GM23338 (cell line): ENCODE results near the gene GRIK4. TPM values are rescaled to one million over a fixed set of nuclear protein-coding genes. Genes with fewer than 3 reads are reported as not detected.

Experiments used
- ATAC-seq: fragments of 200-7000 bp; cut with Tn5 transposase; 3 replicates; pipeline ENCODE4 v1.9.1; 2020
- DNase-seq: peaks from one replicate; pipeline ENCODE4 v3.0.0-alpha.2; 2015; ENCODE audit warnings: low spot score
- H2AFZ ChIP-seq: fragments of 200-600 bp; sonication (generic); 2 replicates; pipeline ENCODE4 v1.8.0; 2016; ENCODE audit warnings: antibody characterized with exemption, mild to moderate bottlenecking, moderate library complexity
- H3F3A ChIP-seq: fragments of 200-600 bp; sonication (generic); replicated peaks from 2 replicates; pipeline ENCODE4 v1.8.0; 2017; ENCODE audit warnings: antibody characterized with exemption, mixed run types, low read depth
- H3K27ac ChIP-seq: fragments of 200-600 bp; sonication (generic); 2 replicates; pipeline ENCODE4 v1.6.1; 2016; ENCODE audit warnings: low read depth
- H3K27me3 ChIP-seq: fragments of 200-600 bp; sonication (generic); 2 replicates; pipeline ENCODE4 v1.8.0; 2016; ENCODE audit warnings: mild to moderate bottlenecking, mixed run types, moderate library complexity; ENCODE audit not compliant: insufficient read depth
- H3K36me3 ChIP-seq: fragments of 200-600 bp; sonication (generic); 2 replicates; pipeline ENCODE4 v1.8.0; 2016; ENCODE audit warnings: mild to moderate bottlenecking; ENCODE audit not compliant: insufficient read depth
- H3K4me1 ChIP-seq: fragments of 200-600 bp; sonication (generic); 2 replicates; pipeline ENCODE4 v1.8.0; 2016; ENCODE audit warnings: mild to moderate bottlenecking, moderate library complexity; ENCODE audit not compliant: insufficient read depth
- H3K4me2 ChIP-seq: fragments of 200-600 bp; sonication (generic); 2 replicates; pipeline ENCODE4 v1.7.1; 2017; ENCODE audit warnings: mixed run types
- H3K4me3 ChIP-seq: fragments of 200-600 bp; sonication (generic); 2 replicates; pipeline ENCODE4 v1.6.1; 2016; ENCODE audit warnings: mixed run types
- H3K79me2 ChIP-seq: fragments of 200-600 bp; sonication (generic); replicated peaks from 2 replicates; pipeline ENCODE4 v1.8.0; 2017; ENCODE audit warnings: mild to moderate bottlenecking; ENCODE audit not compliant: insufficient read depth
- H3K9me2 ChIP-seq: fragments of 200-600 bp; sonication (generic); 2 replicates; pipeline ENCODE4 v1.8.0; 2017; ENCODE audit not compliant: insufficient read depth
- H4K20me1 ChIP-seq: fragments of 200-600 bp; sonication (generic); replicated peaks from 2 replicates; pipeline ENCODE4 v1.8.0; 2017; ENCODE audit warnings: mild to moderate bottlenecking; ENCODE audit not compliant: insufficient read depth
- H3K27ac Mint-ChIP-seq: 2 replicates; pipeline ENCODE4 v1.8.0; 2020; ENCODE audit warnings: inconsistent platforms, mild to moderate bottlenecking, moderate library complexity, mixed read lengths
- H3K27me3 Mint-ChIP-seq: 3 replicates; pipeline ENCODE4 v1.8.0; 2022; ENCODE audit warnings: low read depth, mild to moderate bottlenecking, moderate library complexity, mixed read lengths, inconsistent platforms; ENCODE audit not compliant: insufficient read depth, poor library complexity
- H3K36me3 Mint-ChIP-seq: 3 replicates; pipeline ENCODE4 v1.8.0; 2021; ENCODE audit warnings: low read depth, mild to moderate bottlenecking, inconsistent platforms, moderate library complexity, mixed read lengths
- H3K4me1 Mint-ChIP-seq: 3 replicates; pipeline ENCODE4 v1.8.0; 2020; ENCODE audit warnings: mild to moderate bottlenecking, inconsistent platforms, mixed read lengths
- H3K4me3 Mint-ChIP-seq: 3 replicates; pipeline ENCODE4 v1.8.0; 2021; ENCODE audit warnings: moderate library complexity, mild to moderate bottlenecking, inconsistent platforms, mixed read lengths
- H3K9me3 Mint-ChIP-seq: 3 replicates; pipeline ENCODE4 v1.8.0; 2020; ENCODE audit warnings: moderate library complexity, mild to moderate bottlenecking, inconsistent platforms, mixed read lengths
- CREB1 ChIP-seq: fragments of 250-450 bp; sonication (Bioruptor Pico); IDR thresholded peaks from 2 replicates; pipeline ENCODE4 v1.5.0; 2020; ENCODE audit warnings: low read depth, mild to moderate bottlenecking, moderate library complexity
- EZH2 ChIP-seq: fragments of 200-600 bp; sonication (generic); IDR thresholded peaks from one replicate; pipeline ENCODE4 v1.8.0; 2017; ENCODE audit warnings: antibody characterized with exemption, mild to moderate bottlenecking, low read depth; ENCODE audit not compliant: unreplicated experiment
- EZH2phosphoT487 ChIP-seq: fragments of 200-600 bp; sonication (generic); IDR thresholded peaks from one replicate; pipeline ENCODE4 v1.8.1; 2018; ENCODE audit warnings: antibody characterized with exemption; ENCODE audit not compliant: unreplicated experiment
- JUNB ChIP-seq: IDR thresholded peaks from one replicate; pipeline ENCODE4 v1.6.1; 2016; ENCODE audit warnings: antibody characterized with exemption; ENCODE audit not compliant: unreplicated experiment
- NANOG ChIP-seq: IDR thresholded peaks from 2 replicates; pipeline ENCODE4 v1.6.1; 2016; ENCODE audit warnings: antibody characterized with exemption, borderline replicate concordance
- POLR2AphosphoS5 ChIP-seq: IDR thresholded peaks from 2 replicates; pipeline ENCODE4 v1.6.1; 2016; ENCODE audit warnings: antibody characterized with exemption, low read depth
- STAT1 ChIP-seq: IDR thresholded peaks from one replicate; pipeline ENCODE4 v1.6.1; 2016; ENCODE audit warnings: antibody characterized with exemption; ENCODE audit not compliant: unreplicated experiment
- ZNF114 ChIP-seq: fragments of 250-450 bp; sonication (Bioruptor Pico); IDR thresholded peaks from 2 replicates; pipeline ENCODE4 v1.5.0; 2020; ENCODE audit warnings: mild to moderate bottlenecking, moderate library complexity
- ZNF331 ChIP-seq: fragments of 250-450 bp; sonication (Bioruptor Pico); IDR thresholded peaks from 2 replicates; pipeline ENCODE4 v1.5.0; 2020; ENCODE audit warnings: low read depth, mild to moderate bottlenecking, moderate library complexity
- polyA plus RNA-seq: library from polyadenylated mRNA; unstranded; fragments of >200 nt; fragmentation: Nextera tagmentation; extraction: Ambion mirVana; gene quantifications from 2 replicates; pipeline ENCODE4 v1.2.1, GENCODE V29; 2016
- total RNA-seq: library from RNA; depleted of rRNA; stranded (reverse); fragments of >200 nt; shearing (Covaris generic); gene quantifications from 2 replicates; pipeline ENCODE4 v1.2.3, GENCODE V29; 2014
- TF ChIP-seq, protein P1 (sequence below): fragments of 250-450 bp; sonication (Bioruptor Pico); IDR thresholded peaks from 2 replicates; pipeline ENCODE4 v1.5.0; 2020; ENCODE audit warnings: mild to moderate bottlenecking, moderate library complexity
- TF ChIP-seq, protein P2 (sequence below): IDR thresholded peaks from one replicate; pipeline ENCODE4 v1.6.1; 2018; ENCODE audit warnings: antibody characterized with exemption; ENCODE audit not compliant: unreplicated experiment
- TF ChIP-seq, protein P3 (sequence below): IDR thresholded peaks from 2 replicates; pipeline ENCODE4 v1.6.1; 2016; ENCODE audit warnings: antibody characterized with exemption
- TF ChIP-seq, protein P4 (sequence below), 2 experiments: fragments of 200-600 bp in 1 of 2; sonication (generic) in 1 of 2; conservative IDR thresholded peaks; 2 replicates each; pipeline versions ENCODE4 v1.5.1 to v1.6.1; 2016 to 2017; ENCODE audit warnings: antibody characterized with exemption in 2 of 2, low read depth in 2 of 2, mild to moderate bottlenecking in 2 of 2, moderate library complexity in 1 of 2

Gene GRIK4
- total and polyA plus RNA-seq, 2 experiments from 2014 or later, result 0.63 to 2.2 TPM

DNA sequence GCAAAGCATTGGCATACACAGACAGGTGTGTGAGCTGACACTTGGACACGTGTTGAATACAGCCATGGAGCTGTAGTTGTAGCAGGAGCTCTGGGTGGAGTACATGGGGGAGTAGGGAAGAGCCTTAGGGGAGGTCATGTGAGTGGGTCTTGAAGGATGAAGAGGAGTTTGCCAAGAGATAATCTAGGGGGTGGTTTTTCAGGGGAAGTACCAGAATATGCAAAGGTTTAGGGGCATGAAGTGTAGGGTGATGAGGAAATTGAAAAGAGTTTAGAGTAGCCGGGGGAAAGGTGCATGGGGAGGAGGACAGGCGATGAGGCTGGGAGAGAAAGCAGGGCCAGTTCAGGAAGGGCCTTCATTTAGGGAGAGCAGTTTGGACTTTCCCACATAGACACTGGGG lies 74.5 kb downstream of the GRIK4 start:
- H3K36me3 ChIP-seq, result no peaks in the 10 kb centered on the region
- no peak overlapping the region for H2AFZ ChIP-seq
- no peaks in the 10 kb centered on the region for H3K79me2 ChIP-seq
- peaks cover 16% of the 10 kb centered on the region for H3K9me3 Mint-ChIP-seq
- H3K4me1 Mint-ChIP-seq, result peaks cover 6% of the 10 kb centered on the region; the same call in 2 of the 3 replicates
- no peaks in the 10 kb centered on the region for H3K27me3 ChIP-seq
- peaks cover 5% of the 10 kb centered on the region; the same call in 1 of the 2 replicates for H3K4me1 ChIP-seq
- TF ChIP-seq ZNF114 (CRISPR knock-in tag), result no peak
- TF ChIP-seq, protein P1, sequence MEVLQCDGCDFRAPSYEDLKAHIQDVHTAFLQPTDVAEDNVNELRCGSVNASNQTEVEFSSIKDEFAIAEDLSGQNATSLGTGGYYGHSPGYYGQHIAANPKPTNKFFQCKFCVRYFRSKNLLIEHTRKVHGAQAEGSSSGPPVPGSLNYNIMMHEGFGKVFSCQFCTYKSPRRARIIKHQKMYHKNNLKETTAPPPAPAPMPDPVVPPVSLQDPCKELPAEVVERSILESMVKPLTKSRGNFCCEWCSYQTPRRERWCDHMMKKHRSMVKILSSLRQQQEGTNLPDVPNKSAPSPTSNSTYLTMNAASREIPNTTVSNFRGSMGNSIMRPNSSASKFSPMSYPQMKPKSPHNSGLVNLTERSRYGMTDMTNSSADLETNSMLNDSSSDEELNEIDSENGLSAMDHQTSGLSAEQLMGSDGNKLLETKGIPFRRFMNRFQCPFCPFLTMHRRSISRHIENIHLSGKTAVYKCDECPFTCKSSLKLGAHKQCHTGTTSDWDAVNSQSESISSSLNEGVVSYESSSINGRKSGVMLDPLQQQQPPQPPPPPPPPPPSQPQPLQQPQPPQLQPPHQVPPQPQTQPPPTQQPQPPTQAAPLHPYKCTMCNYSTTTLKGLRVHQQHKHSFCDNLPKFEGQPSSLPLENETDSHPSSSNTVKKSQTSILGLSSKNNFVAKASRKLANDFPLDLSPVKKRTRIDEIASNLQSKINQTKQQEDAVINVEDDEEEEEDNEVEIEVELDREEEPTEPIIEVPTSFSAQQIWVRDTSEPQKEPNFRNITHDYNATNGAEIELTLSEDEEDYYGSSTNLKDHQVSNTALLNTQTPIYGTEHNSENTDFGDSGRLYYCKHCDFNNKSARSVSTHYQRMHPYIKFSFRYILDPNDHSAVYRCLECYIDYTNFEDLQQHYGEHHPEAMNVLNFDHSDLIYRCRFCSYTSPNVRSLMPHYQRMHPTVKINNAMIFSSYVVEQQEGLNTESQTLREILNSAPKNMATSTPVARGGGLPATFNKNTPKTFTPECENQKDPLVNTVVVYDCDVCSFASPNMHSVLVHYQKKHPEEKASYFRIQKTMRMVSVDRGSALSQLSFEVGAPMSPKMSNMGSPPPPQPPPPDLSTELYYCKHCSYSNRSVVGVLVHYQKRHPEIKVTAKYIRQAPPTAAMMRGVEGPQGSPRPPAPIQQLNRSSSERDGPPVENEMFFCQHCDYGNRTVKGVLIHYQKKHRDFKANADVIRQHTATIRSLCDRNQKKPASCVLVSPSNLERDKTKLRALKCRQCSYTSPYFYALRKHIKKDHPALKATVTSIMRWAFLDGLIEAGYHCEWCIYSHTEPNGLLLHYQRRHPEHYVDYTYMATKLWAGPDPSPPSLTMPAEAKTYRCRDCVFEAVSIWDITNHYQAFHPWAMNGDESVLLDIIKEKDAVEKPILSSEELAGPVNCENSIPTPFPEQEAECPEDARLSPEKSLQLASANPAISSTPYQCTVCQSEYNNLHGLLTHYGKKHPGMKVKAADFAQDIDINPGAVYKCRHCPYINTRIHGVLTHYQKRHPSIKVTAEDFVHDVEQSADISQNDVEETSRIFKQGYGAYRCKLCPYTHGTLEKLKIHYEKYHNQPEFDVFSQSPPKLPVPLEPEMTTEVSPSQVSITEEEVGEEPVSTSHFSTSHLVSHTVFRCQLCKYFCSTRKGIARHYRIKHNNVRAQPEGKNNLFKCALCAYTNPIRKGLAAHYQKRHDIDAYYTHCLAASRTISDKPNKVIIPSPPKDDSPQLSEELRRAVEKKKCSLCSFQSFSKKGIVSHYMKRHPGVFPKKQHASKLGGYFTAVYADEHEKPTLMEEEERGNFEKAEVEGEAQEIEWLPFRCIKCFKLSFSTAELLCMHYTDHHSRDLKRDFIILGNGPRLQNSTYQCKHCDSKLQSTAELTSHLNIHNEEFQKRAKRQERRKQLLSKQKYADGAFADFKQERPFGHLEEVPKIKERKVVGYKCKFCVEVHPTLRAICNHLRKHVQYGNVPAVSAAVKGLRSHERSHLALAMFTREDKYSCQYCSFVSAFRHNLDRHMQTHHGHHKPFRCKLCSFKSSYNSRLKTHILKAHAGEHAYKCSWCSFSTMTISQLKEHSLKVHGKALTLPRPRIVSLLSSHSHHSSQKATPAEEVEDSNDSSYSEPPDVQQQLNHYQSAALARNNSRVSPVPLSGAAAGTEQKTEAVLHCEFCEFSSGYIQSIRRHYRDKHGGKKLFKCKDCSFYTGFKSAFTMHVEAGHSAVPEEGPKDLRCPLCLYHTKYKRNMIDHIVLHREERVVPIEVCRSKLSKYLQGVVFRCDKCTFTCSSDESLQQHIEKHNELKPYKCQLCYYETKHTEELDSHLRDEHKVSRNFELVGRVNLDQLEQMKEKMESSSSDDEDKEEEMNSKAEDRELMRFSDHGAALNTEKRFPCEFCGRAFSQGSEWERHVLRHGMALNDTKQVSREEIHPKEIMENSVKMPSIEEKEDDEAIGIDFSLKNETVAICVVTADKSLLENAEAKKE (CRISPR knock-in tag), result no peak
- TF ChIP-seq CREB1, result no peak
- no peak for TF ChIP-seq JUNB
- no peak for TF ChIP-seq ZNF331 (CRISPR knock-in tag)
- no peak for TF ChIP-seq EZH2phosphoT487
- TF ChIP-seq, protein P2, sequence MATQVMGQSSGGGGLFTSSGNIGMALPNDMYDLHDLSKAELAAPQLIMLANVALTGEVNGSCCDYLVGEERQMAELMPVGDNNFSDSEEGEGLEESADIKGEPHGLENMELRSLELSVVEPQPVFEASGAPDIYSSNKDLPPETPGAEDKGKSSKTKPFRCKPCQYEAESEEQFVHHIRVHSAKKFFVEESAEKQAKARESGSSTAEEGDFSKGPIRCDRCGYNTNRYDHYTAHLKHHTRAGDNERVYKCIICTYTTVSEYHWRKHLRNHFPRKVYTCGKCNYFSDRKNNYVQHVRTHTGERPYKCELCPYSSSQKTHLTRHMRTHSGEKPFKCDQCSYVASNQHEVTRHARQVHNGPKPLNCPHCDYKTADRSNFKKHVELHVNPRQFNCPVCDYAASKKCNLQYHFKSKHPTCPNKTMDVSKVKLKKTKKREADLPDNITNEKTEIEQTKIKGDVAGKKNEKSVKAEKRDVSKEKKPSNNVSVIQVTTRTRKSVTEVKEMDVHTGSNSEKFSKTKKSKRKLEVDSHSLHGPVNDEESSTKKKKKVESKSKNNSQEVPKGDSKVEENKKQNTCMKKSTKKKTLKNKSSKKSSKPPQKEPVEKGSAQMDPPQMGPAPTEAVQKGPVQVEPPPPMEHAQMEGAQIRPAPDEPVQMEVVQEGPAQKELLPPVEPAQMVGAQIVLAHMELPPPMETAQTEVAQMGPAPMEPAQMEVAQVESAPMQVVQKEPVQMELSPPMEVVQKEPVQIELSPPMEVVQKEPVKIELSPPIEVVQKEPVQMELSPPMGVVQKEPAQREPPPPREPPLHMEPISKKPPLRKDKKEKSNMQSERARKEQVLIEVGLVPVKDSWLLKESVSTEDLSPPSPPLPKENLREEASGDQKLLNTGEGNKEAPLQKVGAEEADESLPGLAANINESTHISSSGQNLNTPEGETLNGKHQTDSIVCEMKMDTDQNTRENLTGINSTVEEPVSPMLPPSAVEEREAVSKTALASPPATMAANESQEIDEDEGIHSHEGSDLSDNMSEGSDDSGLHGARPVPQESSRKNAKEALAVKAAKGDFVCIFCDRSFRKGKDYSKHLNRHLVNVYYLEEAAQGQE, result no peak
- TF ChIP-seq, protein P3, sequence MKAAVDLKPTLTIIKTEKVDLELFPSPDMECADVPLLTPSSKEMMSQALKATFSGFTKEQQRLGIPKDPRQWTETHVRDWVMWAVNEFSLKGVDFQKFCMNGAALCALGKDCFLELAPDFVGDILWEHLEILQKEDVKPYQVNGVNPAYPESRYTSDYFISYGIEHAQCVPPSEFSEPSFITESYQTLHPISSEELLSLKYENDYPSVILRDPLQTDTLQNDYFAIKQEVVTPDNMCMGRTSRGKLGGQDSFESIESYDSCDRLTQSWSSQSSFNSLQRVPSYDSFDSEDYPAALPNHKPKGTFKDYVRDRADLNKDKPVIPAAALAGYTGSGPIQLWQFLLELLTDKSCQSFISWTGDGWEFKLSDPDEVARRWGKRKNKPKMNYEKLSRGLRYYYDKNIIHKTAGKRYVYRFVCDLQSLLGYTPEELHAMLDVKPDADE, result no peak
- no peak for TF ChIP-seq NANOG
- TF ChIP-seq, protein P4, sequence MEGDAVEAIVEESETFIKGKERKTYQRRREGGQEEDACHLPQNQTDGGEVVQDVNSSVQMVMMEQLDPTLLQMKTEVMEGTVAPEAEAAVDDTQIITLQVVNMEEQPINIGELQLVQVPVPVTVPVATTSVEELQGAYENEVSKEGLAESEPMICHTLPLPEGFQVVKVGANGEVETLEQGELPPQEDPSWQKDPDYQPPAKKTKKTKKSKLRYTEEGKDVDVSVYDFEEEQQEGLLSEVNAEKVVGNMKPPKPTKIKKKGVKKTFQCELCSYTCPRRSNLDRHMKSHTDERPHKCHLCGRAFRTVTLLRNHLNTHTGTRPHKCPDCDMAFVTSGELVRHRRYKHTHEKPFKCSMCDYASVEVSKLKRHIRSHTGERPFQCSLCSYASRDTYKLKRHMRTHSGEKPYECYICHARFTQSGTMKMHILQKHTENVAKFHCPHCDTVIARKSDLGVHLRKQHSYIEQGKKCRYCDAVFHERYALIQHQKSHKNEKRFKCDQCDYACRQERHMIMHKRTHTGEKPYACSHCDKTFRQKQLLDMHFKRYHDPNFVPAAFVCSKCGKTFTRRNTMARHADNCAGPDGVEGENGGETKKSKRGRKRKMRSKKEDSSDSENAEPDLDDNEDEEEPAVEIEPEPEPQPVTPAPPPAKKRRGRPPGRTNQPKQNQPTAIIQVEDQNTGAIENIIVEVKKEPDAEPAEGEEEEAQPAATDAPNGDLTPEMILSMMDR (conservative IDR thresholded peaks at IDR 0.05; ENCODE audit: low read depth in 2 of 2), result no peak
- TF ChIP-seq STAT1, result no peak
- no peak for TF ChIP-seq POLR2AphosphoS5
- no peak for TF ChIP-seq EZH2
- no peak overlapping the region for H3K4me3 ChIP-seq
- H3K27ac Mint-ChIP-seq, result no peak overlapping the region
- H3K4me3 Mint-ChIP-seq, result no peak overlapping the region
- H3F3A ChIP-seq, result no peaks in the 10 kb centered on the region
- H3K4me2 ChIP-seq, result no peak overlapping the region
- H4K20me1 ChIP-seq, result no peaks in the 10 kb centered on the region
- H3K27ac ChIP-seq, result no peak overlapping the region
- DNase-seq, result no peak
- peaks cover 5% of the 10 kb centered on the region for H3K27me3 Mint-ChIP-seq
- H3K36me3 Mint-ChIP-seq, result peaks cover 7% of the 10 kb centered on the region; the same call in 1 of the 3 replicates
- ATAC-seq, result no peak
- H3K9me2 ChIP-seq, result no peaks in the 10 kb centered on the region
